Endothelial cell of umbilical vein (primary cell): ENCODE results near the gene LGALS12. TPM values are rescaled to one million over a fixed set of nuclear protein-coding genes. Genes with fewer than 3 reads are reported as not detected.

ENCODE experiments used
- BruUV-seq: library from RNA; stranded (reverse); fragments of 400-500 nt; replicated peaks from 2 replicates; lab custom pipeline; 2021; lab: Mats Ljungman, UMichigan
- CTCF ChIA-PET: fragments of 300-600, 350-600 bp; sonication (Branson Sonifier 250); formaldehyde crosslinking; loops from one replicate; lab custom pipeline; 2021; ENCODE audit warnings: antibody characterized with exemption, inconsistent platforms; lab: Charles Lee
- POLR2A ChIA-PET: fragments of 300-600, 350-600 bp; sonication (Branson Sonifier 250); formaldehyde crosslinking; loops from one replicate; lab custom pipeline; 2021; ENCODE audit warnings: antibody characterized with exemption, inconsistent platforms; lab: Charles Lee
- DNase-seq: peaks from one replicate; pipeline ENCODE4 v3.0.0-alpha.2; 2011; ENCODE audit warnings: low read depth, low spot score
- FAIRE-seq: peaks from 2 replicates; lab custom pipeline; 2011; peaks lifted over from hg19 to GRCh38; lab: Jason Lieb, UNC
- H2AFZ ChIP-seq: 2 replicates; pipeline ENCODE4 v1.6.0; 2012; ENCODE audit warnings: low read depth, low read length, control low read depth, inconsistent platforms
- H3K27ac ChIP-seq: 2 replicates; pipeline ENCODE4 v1.5.1; 2011; ENCODE audit warnings: low read depth, mild to moderate bottlenecking, control low read depth, low read length, moderate library complexity; ENCODE audit not compliant: insufficient read depth
- H3K27me3 ChIP-seq, 2 experiments: 2 replicates each; pipeline versions ENCODE4 v1.6.0 to v1.6.1; 2011; ENCODE audit warnings: low read length in 2 of 2, mixed read lengths in 1 of 2; ENCODE audit not compliant: control insufficient read depth in 2 of 2, insufficient read depth in 2 of 2
- H3K36me3 ChIP-seq, 2 experiments: 2 replicates in 1 of 2; 3 replicates in 1 of 2; pipeline ENCODE4 v1.5.1; 2011; ENCODE audit warnings: low read length in 2 of 2, mild to moderate bottlenecking in 1 of 2, moderate library complexity in 1 of 2; ENCODE audit not compliant: control insufficient read depth in 2 of 2, insufficient read depth in 2 of 2; ENCODE audit errors: extremely low read depth in 1 of 2
- H3K4me1 ChIP-seq: 3 replicates; pipeline ENCODE4 v1.5.1; 2011; ENCODE audit warnings: mild to moderate bottlenecking, low read length; ENCODE audit not compliant: control insufficient read depth, insufficient read depth; ENCODE audit errors: extremely low read depth
- H3K4me2 ChIP-seq: 2 replicates; pipeline ENCODE4 v1.6.1; 2011; ENCODE audit warnings: low read length, control low read depth, mixed read lengths; ENCODE audit not compliant: insufficient read depth
- H3K4me3 ChIP-seq, 3 experiments: fragments of 200-600 bp in 1 of 3; sonication (generic), shearing (Covaris generic) in 1 of 3; replicated peaks in 1 of 3; 2 replicates each; pipeline ENCODE4 v1.5.1; 2011 to 2016; ENCODE audit warnings: control low read depth in 3 of 3, low read length in 3 of 3, mild to moderate bottlenecking in 2 of 3, inconsistent platforms in 1 of 3, low read depth in 1 of 3, moderate library complexity in 1 of 3; ENCODE audit not compliant: insufficient read depth in 1 of 3
- H3K79me2 ChIP-seq: 2 replicates; pipeline ENCODE4 v1.6.0; 2012; ENCODE audit warnings: low read length, inconsistent platforms; ENCODE audit not compliant: control insufficient read depth, insufficient read depth
- H3K9ac ChIP-seq: replicated peaks from 2 replicates; pipeline ENCODE3; 2011; ENCODE audit warnings: low read length, control low read depth; ENCODE audit not compliant: insufficient read depth; ENCODE audit errors: extremely low read depth
- H3K9me1 ChIP-seq: replicated peaks from 3 replicates; pipeline ENCODE4 v1.6.0; 2011; ENCODE audit warnings: mild to moderate bottlenecking, low read length; ENCODE audit not compliant: control insufficient read depth, insufficient read depth; ENCODE audit errors: extremely low read depth
- H3K9me3 ChIP-seq: replicated peaks from 2 replicates; pipeline ENCODE4 v1.5.1; 2012; ENCODE audit warnings: low read length, inconsistent platforms; ENCODE audit not compliant: control insufficient read depth, insufficient read depth
- H4K20me1 ChIP-seq: replicated peaks from 2 replicates; pipeline ENCODE3; 2011; ENCODE audit warnings: mild to moderate bottlenecking, low read length; ENCODE audit not compliant: control insufficient read depth, insufficient read depth; ENCODE audit errors: extremely low read depth
- EZH2 ChIP-seq: IDR thresholded peaks from 2 replicates; pipeline ENCODE4 v1.6.1; 2012; ENCODE audit warnings: borderline replicate concordance, low read depth, mild to moderate bottlenecking, moderate library complexity, low read length, inconsistent platforms; ENCODE audit not compliant: severe bottlenecking
- FOS ChIP-seq: IDR thresholded peaks from 2 replicates; pipeline ENCODE4 v1.6.1; 2011; ENCODE audit warnings: mild to moderate bottlenecking, low read length, moderate library complexity, borderline replicate concordance; ENCODE audit not compliant: insufficient read depth
- GATA2 ChIP-seq: IDR thresholded peaks from 2 replicates; pipeline ENCODE4 v1.7.0; 2011; ENCODE audit warnings: low read depth, mild to moderate bottlenecking, moderate library complexity, mixed read lengths, low read length; ENCODE audit not compliant: insufficient read length, insufficient read depth
- JUN ChIP-seq: IDR thresholded peaks from 2 replicates; pipeline ENCODE4 v1.6.1; 2011; ENCODE audit warnings: borderline replicate concordance, low read depth; ENCODE audit not compliant: insufficient read length, insufficient read depth
- MAX ChIP-seq: IDR thresholded peaks from 2 replicates; pipeline ENCODE4 v1.6.1; 2011; ENCODE audit not compliant: insufficient read depth, insufficient read length
- MYC ChIP-seq: IDR thresholded peaks from one replicate; pipeline ENCODE4 v1.6.1; 2011; ENCODE audit warnings: mild to moderate bottlenecking, low read depth, low read length
- POLR2A ChIP-seq: IDR thresholded peaks from 2 replicates; pipeline ENCODE4 v1.6.1; 2012; ENCODE audit warnings: low read depth, mild to moderate bottlenecking, control low read depth, low read length
- POLR2AphosphoS5 ChIP-seq: IDR thresholded peaks from 2 replicates; pipeline ENCODE4 v1.6.1; 2012; ENCODE audit warnings: low read depth, mild to moderate bottlenecking, control low read depth, low read length, moderate library complexity; ENCODE audit not compliant: insufficient read depth
- dilution Hi-C: fragments of 300-500 bp; cut with MboI; formaldehyde crosslinking; loops from one replicate; pipeline ENCODE4 v1.15.0; 2019; ENCODE audit warnings: low sequenced_read_pairs; ENCODE audit not compliant: extremely low pct_ligation_motif_present
- intact Hi-C: fragments of 100-400 bp; cut with micrococcal nuclease; formaldehyde crosslinking; loops from one replicate; pipeline ENCODE4 v1.10.0; 2022
- polyA plus RNA-seq, 4 experiments: library from polyadenylated mRNA; depleted of rRNA in 3 of 4; stranded (reverse) in 3 of 4; unstranded in 1 of 4; fragments of >200 nt; gene quantifications; 2 replicates each; pipeline versions ENCODE4 v1.2.1 to v1.2.3, GENCODE V29; 2011 to 2012; ENCODE audit warnings: missing spikeins in 1 of 4
- total RNA-seq: library from RNA; stranded (reverse); gene quantifications from 2 replicates; pipeline ENCODE4 v1.2.3, GENCODE V29; 2021
- TF ChIP-seq, protein P1 (sequence below), 2 donors: IDR thresholded peaks; 1 replicate in 1 of 2; 2 replicates in 1 of 2; pipeline ENCODE4 v1.5.1; 2011; ENCODE audit warnings: low read length in 2 of 2, mild to moderate bottlenecking in 2 of 2, moderate library complexity in 2 of 2, control low read depth in 1 of 2, inconsistent platforms in 1 of 2, low read depth in 1 of 2; ENCODE audit not compliant: insufficient read depth in 1 of 2; ENCODE audit errors: extremely low read depth in 1 of 2

The LGALS12 gene
- total and polyA plus RNA-seq, 2 donors (not counting 3 experiments of a cell fraction or from before 2014, with no cell fraction given), result not detected

GRCh38 chr11:63508745-63509144, 2.9 kb downstream of the LGALS12 start:
- Histone ChIP-seq H3K36me3 (no peaks in the 10 kb centered on the region), H3K9ac (no peak overlapping the region), H3K4me1 (no peaks in the 10 kb centered on the region), H3K9me1 (no peaks in the 10 kb centered on the region), H3K4me3 (no peak overlapping the region), H3K9me3 (no peaks in the 10 kb centered on the region), H3K27me3 (peaks cover 0 to 11% of the 10 kb centered on the region in 2 experiments), H3K4me2 (no peak overlapping the region), H4K20me1 (no peaks in the 10 kb centered on the region), H3K79me2 (no peaks in the 10 kb centered on the region), H3K27ac (no peak overlapping the region), H2AFZ (no peak overlapping the region)
- intact Hi-C loops (no loop called here), dilution Hi-C loops (no loop called here)
- ChIA-PET POLR2A (no interaction called here), CTCF (interaction anchor here (0.6 to 4.2 kb wide), 3 partner anchors 9 to 127 kb away, joined by 3 to 18 read pairs (median 3); no protein-coding TSS in a partner anchor)
- BruUV-seq, result no TSS peak
- FAIRE-seq, result no peak
- no peak for TF ChIP-seq GATA2
- no peak for TF ChIP-seq POLR2AphosphoS5
- TF ChIP-seq, protein P1, sequence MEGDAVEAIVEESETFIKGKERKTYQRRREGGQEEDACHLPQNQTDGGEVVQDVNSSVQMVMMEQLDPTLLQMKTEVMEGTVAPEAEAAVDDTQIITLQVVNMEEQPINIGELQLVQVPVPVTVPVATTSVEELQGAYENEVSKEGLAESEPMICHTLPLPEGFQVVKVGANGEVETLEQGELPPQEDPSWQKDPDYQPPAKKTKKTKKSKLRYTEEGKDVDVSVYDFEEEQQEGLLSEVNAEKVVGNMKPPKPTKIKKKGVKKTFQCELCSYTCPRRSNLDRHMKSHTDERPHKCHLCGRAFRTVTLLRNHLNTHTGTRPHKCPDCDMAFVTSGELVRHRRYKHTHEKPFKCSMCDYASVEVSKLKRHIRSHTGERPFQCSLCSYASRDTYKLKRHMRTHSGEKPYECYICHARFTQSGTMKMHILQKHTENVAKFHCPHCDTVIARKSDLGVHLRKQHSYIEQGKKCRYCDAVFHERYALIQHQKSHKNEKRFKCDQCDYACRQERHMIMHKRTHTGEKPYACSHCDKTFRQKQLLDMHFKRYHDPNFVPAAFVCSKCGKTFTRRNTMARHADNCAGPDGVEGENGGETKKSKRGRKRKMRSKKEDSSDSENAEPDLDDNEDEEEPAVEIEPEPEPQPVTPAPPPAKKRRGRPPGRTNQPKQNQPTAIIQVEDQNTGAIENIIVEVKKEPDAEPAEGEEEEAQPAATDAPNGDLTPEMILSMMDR (IDR thresholded peaks at IDR 0.05; ENCODE audit: extremely low read depth in 1 of 2, insufficient read depth in 1 of 2, low read depth in 1 of 2, low read length in 2 of 2), result no peak
- no peak for TF ChIP-seq MYC
- no peak for TF ChIP-seq POLR2A
- TF ChIP-seq FOS, result no peak
- no peak for TF ChIP-seq MAX
- TF ChIP-seq JUN, result no peak
- no peak for TF ChIP-seq EZH2
- DNase-seq, result no peak
